GM12801 (cell line): ENCODE results near the gene PARP2.

ENCODE experiments used
- TF ChIP-seq, protein P1 (sequence below): IDR thresholded peaks from one replicate; pipeline ENCODE4 v1.5.1; 2011; ENCODE audit warnings: control low read depth; ENCODE audit not compliant: insufficient read length; ENCODE audit errors: extremely low read depth

Gene PARP2

GRCh38 chr14:20403521-20403920 lies 60.1 kb downstream of the PARP2 start:
- TF ChIP-seq, protein P1, sequence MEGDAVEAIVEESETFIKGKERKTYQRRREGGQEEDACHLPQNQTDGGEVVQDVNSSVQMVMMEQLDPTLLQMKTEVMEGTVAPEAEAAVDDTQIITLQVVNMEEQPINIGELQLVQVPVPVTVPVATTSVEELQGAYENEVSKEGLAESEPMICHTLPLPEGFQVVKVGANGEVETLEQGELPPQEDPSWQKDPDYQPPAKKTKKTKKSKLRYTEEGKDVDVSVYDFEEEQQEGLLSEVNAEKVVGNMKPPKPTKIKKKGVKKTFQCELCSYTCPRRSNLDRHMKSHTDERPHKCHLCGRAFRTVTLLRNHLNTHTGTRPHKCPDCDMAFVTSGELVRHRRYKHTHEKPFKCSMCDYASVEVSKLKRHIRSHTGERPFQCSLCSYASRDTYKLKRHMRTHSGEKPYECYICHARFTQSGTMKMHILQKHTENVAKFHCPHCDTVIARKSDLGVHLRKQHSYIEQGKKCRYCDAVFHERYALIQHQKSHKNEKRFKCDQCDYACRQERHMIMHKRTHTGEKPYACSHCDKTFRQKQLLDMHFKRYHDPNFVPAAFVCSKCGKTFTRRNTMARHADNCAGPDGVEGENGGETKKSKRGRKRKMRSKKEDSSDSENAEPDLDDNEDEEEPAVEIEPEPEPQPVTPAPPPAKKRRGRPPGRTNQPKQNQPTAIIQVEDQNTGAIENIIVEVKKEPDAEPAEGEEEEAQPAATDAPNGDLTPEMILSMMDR = no peak
